Mesothelial cell of epicardium (in vitro differentiated cells): ENCODE results near the gene POLD3. TPM values are rescaled to one million over a fixed set of nuclear protein-coding genes. Genes with fewer than 3 reads are reported as not detected.

Source experiments
- DNase-seq, 2 experiments: peaks; one replicate each; pipeline ENCODE4 v3.0.0; 2021; ENCODE audit warnings: low spot score in 2 of 2; ENCODE audit not compliant: unreplicated experiment in 2 of 2
- H3K27ac Mint-ChIP-seq: 2 replicates; pipeline ENCODE4 v1.8.0; 2021; ENCODE audit warnings: mixed read lengths
- H3K27me3 Mint-ChIP-seq: 2 replicates; pipeline ENCODE4 v1.8.0; 2021; ENCODE audit warnings: low read depth, mixed read lengths
- H3K36me3 Mint-ChIP-seq: 2 replicates; pipeline ENCODE4 v1.8.0; 2021; ENCODE audit warnings: mixed read lengths
- H3K4me1 Mint-ChIP-seq: 2 replicates; pipeline ENCODE4 v1.8.0; 2021; ENCODE audit warnings: mixed read lengths
- H3K4me3 Mint-ChIP-seq: 2 replicates; pipeline ENCODE4 v1.8.0; 2021; ENCODE audit warnings: mild to moderate bottlenecking, moderate library complexity, mixed read lengths
- H3K9me3 Mint-ChIP-seq: 2 replicates; pipeline ENCODE4 v1.8.0; 2021; ENCODE audit warnings: mixed read lengths
- total RNA-seq: library from RNA; stranded (reverse); gene quantifications from 3 replicates; pipeline ENCODE4 v1.2.1, GENCODE V29; 2021
- TF ChIP-seq, protein P1 (sequence below): fragments of 200-600 bp; sonication (generic); IDR thresholded peaks from one replicate; pipeline ENCODE4 v1.5.0; 2021; ENCODE audit warnings: antibody characterized with exemption; ENCODE audit not compliant: unreplicated experiment

The POLD3 gene
- total RNA-seq, 1 donor from 2014 or later, result 21.7 TPM

GRCh38 chr11:74662487-74663103, 70.2 kb downstream of the POLD3 start:
- H3K4me3 Mint-ChIP-seq, result no peak overlapping the region
- H3K36me3 Mint-ChIP-seq, result peaks cover 36% of the 10 kb centered on the region

DNA sequence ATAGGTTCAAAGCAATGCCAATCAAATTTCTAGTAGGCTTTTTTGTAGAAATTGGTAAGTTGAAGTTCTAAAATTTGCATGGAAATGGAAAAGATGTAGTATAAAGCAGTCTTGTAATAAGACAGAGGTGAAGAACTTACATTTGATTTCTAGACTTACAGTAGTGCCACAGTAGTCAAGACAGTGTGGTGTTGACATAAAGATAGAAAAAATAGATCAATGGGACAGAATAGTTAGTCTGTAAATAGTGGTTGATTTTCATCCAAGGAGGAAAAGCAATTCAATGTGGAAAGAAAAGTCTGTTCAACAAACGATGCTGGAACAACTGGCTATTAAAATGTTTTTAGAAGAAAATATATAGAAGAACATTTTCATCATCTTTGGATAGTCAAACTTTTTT, 70.9 kb downstream of the POLD3 start:
- DNase-seq, result no peak
- H3K4me3 Mint-ChIP-seq, result no peak overlapping the region
- no peaks in the 10 kb centered on the region for H3K4me1 Mint-ChIP-seq
- TF ChIP-seq, protein P1, sequence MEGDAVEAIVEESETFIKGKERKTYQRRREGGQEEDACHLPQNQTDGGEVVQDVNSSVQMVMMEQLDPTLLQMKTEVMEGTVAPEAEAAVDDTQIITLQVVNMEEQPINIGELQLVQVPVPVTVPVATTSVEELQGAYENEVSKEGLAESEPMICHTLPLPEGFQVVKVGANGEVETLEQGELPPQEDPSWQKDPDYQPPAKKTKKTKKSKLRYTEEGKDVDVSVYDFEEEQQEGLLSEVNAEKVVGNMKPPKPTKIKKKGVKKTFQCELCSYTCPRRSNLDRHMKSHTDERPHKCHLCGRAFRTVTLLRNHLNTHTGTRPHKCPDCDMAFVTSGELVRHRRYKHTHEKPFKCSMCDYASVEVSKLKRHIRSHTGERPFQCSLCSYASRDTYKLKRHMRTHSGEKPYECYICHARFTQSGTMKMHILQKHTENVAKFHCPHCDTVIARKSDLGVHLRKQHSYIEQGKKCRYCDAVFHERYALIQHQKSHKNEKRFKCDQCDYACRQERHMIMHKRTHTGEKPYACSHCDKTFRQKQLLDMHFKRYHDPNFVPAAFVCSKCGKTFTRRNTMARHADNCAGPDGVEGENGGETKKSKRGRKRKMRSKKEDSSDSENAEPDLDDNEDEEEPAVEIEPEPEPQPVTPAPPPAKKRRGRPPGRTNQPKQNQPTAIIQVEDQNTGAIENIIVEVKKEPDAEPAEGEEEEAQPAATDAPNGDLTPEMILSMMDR, result no peak
- H3K27me3 Mint-ChIP-seq, result no peaks in the 10 kb centered on the region
- H3K27ac Mint-ChIP-seq, result no peak overlapping the region
- H3K9me3 Mint-ChIP-seq, result peaks cover 22% of the 10 kb centered on the region
- peaks cover 31% of the 10 kb centered on the region for H3K36me3 Mint-ChIP-seq

More at GRCh38 chr11:74662487-74663103, 70.2 kb downstream of the POLD3 start:
- DNase-seq, result no peak
- no peaks in the 10 kb centered on the region for H3K27me3 Mint-ChIP-seq
- no peaks in the 10 kb centered on the region for H3K4me1 Mint-ChIP-seq
- TF ChIP-seq, protein P1, result no peak
- no peak overlapping the region for H3K27ac Mint-ChIP-seq
- peaks cover 29% of the 10 kb centered on the region for H3K9me3 Mint-ChIP-seq

GRCh38 chr11:74669211-74670160, 77.1 kb downstream of the POLD3 start:
- TF ChIP-seq, protein P1, result no peak
- H3K27ac Mint-ChIP-seq, result no peak overlapping the region
- no peak for DNase-seq

GRCh38 chr11:74670171-74670570, 77.8 kb downstream of the POLD3 start:
- no peak overlapping the region for H3K27ac Mint-ChIP-seq
- no peaks in the 10 kb centered on the region for H3K27me3 Mint-ChIP-seq
- no peaks in the 10 kb centered on the region for H3K36me3 Mint-ChIP-seq
- peaks cover 3% of the 10 kb centered on the region for H3K9me3 Mint-ChIP-seq
- DNase-seq, result no peak
- peaks cover 9% of the 10 kb centered on the region for H3K4me1 Mint-ChIP-seq
- TF ChIP-seq, protein P1, result no peak
- no peak overlapping the region for H3K4me3 Mint-ChIP-seq

More at GRCh38 chr11:74669211-74670160, 77.1 kb downstream of the POLD3 start:
- no peak overlapping the region for H3K4me3 Mint-ChIP-seq
- H3K4me1 Mint-ChIP-seq, result peaks cover 9% of the 10 kb centered on the region
- peaks cover under 1% of the 10 kb centered on the region for H3K9me3 Mint-ChIP-seq
- H3K36me3 Mint-ChIP-seq, result no peaks in the 10 kb centered on the region
- no peaks in the 10 kb centered on the region for H3K27me3 Mint-ChIP-seq

- peaks cover 3% of the 10 kb centered on the region for H3K9me3 Mint-ChIP-seq
- H3K4me3 Mint-ChIP-seq, result no peak overlapping the region
- no peak for DNase-seq
- no peak overlapping the region for H3K27ac Mint-ChIP-seq
- TF ChIP-seq, protein P1, result no peak
- H3K36me3 Mint-ChIP-seq, result no peaks in the 10 kb centered on the region
- H3K4me1 Mint-ChIP-seq, result peaks cover 9% of the 10 kb centered on the region
- H3K27me3 Mint-ChIP-seq, result no peaks in the 10 kb centered on the region
Measured at GRCh38 chr11:74671520-74672196, 79.3 kb downstream of the POLD3 start.
